Endothelial cell of umbilical vein (primary cell): Measurements from ENCODE around the gene FGF16. TPM values are rescaled to one million over a fixed set of nuclear protein-coding genes. Genes with fewer than 3 reads are reported as not detected.

Experiments used
- BruUV-seq: library from RNA; stranded (reverse); fragments of 400-500 nt; replicated peaks from 2 replicates; lab custom pipeline; 2021; lab: Mats Ljungman, UMichigan
- CTCF ChIA-PET: fragments of 300-600, 350-600 bp; sonication (Branson Sonifier 250); formaldehyde crosslinking; loops from one replicate; lab custom pipeline; 2021; ENCODE audit warnings: antibody characterized with exemption, inconsistent platforms; lab: Charles Lee
- POLR2A ChIA-PET: fragments of 300-600, 350-600 bp; sonication (Branson Sonifier 250); formaldehyde crosslinking; loops from one replicate; lab custom pipeline; 2021; ENCODE audit warnings: antibody characterized with exemption, inconsistent platforms; lab: Charles Lee
- DNase-seq: peaks from one replicate; pipeline ENCODE4 v3.0.0-alpha.2; 2011; ENCODE audit warnings: low read depth, low spot score
- FAIRE-seq: peaks from 2 replicates; lab custom pipeline; 2011; peaks lifted over from hg19 to GRCh38; lab: Jason Lieb, UNC
- H2AFZ ChIP-seq: 2 replicates; pipeline ENCODE4 v1.6.0; 2012; ENCODE audit warnings: low read depth, low read length, control low read depth, inconsistent platforms
- H3K27ac ChIP-seq: 2 replicates; pipeline ENCODE4 v1.5.1; 2011; ENCODE audit warnings: low read depth, mild to moderate bottlenecking, control low read depth, low read length, moderate library complexity; ENCODE audit not compliant: insufficient read depth
- H3K27me3 ChIP-seq, 2 experiments: 2 replicates each; pipeline versions ENCODE4 v1.6.0 to v1.6.1; 2011; ENCODE audit warnings: low read length in 2 of 2, mixed read lengths in 1 of 2; ENCODE audit not compliant: control insufficient read depth in 2 of 2, insufficient read depth in 2 of 2
- H3K36me3 ChIP-seq, 2 experiments: 2 replicates in 1 of 2; 3 replicates in 1 of 2; pipeline ENCODE4 v1.5.1; 2011; ENCODE audit warnings: low read length in 2 of 2, mild to moderate bottlenecking in 1 of 2, moderate library complexity in 1 of 2; ENCODE audit not compliant: control insufficient read depth in 2 of 2, insufficient read depth in 2 of 2; ENCODE audit errors: extremely low read depth in 1 of 2
- H3K4me1 ChIP-seq: 3 replicates; pipeline ENCODE4 v1.5.1; 2011; ENCODE audit warnings: mild to moderate bottlenecking, low read length; ENCODE audit not compliant: control insufficient read depth, insufficient read depth; ENCODE audit errors: extremely low read depth
- H3K4me2 ChIP-seq: 2 replicates; pipeline ENCODE4 v1.6.1; 2011; ENCODE audit warnings: low read length, control low read depth, mixed read lengths; ENCODE audit not compliant: insufficient read depth
- H3K4me3 ChIP-seq, 3 experiments: fragments of 200-600 bp in 1 of 3; sonication (generic), shearing (Covaris generic) in 1 of 3; replicated peaks in 1 of 3; 2 replicates each; pipeline ENCODE4 v1.5.1; 2011 to 2016; ENCODE audit warnings: control low read depth in 3 of 3, low read length in 3 of 3, mild to moderate bottlenecking in 2 of 3, inconsistent platforms in 1 of 3, low read depth in 1 of 3, moderate library complexity in 1 of 3; ENCODE audit not compliant: insufficient read depth in 1 of 3
- H3K79me2 ChIP-seq: 2 replicates; pipeline ENCODE4 v1.6.0; 2012; ENCODE audit warnings: low read length, inconsistent platforms; ENCODE audit not compliant: control insufficient read depth, insufficient read depth
- H3K9ac ChIP-seq: replicated peaks from 2 replicates; pipeline ENCODE3; 2011; ENCODE audit warnings: low read length, control low read depth; ENCODE audit not compliant: insufficient read depth; ENCODE audit errors: extremely low read depth
- H3K9me1 ChIP-seq: replicated peaks from 3 replicates; pipeline ENCODE4 v1.6.0; 2011; ENCODE audit warnings: mild to moderate bottlenecking, low read length; ENCODE audit not compliant: control insufficient read depth, insufficient read depth; ENCODE audit errors: extremely low read depth
- H3K9me3 ChIP-seq: replicated peaks from 2 replicates; pipeline ENCODE4 v1.5.1; 2012; ENCODE audit warnings: low read length, inconsistent platforms; ENCODE audit not compliant: control insufficient read depth, insufficient read depth
- H4K20me1 ChIP-seq: replicated peaks from 2 replicates; pipeline ENCODE3; 2011; ENCODE audit warnings: mild to moderate bottlenecking, low read length; ENCODE audit not compliant: control insufficient read depth, insufficient read depth; ENCODE audit errors: extremely low read depth
- EZH2 ChIP-seq: IDR thresholded peaks from 2 replicates; pipeline ENCODE4 v1.6.1; 2012; ENCODE audit warnings: borderline replicate concordance, low read depth, mild to moderate bottlenecking, moderate library complexity, low read length, inconsistent platforms; ENCODE audit not compliant: severe bottlenecking
- FOS ChIP-seq: IDR thresholded peaks from 2 replicates; pipeline ENCODE4 v1.6.1; 2011; ENCODE audit warnings: mild to moderate bottlenecking, low read length, moderate library complexity, borderline replicate concordance; ENCODE audit not compliant: insufficient read depth
- GATA2 ChIP-seq: IDR thresholded peaks from 2 replicates; pipeline ENCODE4 v1.7.0; 2011; ENCODE audit warnings: low read depth, mild to moderate bottlenecking, moderate library complexity, mixed read lengths, low read length; ENCODE audit not compliant: insufficient read length, insufficient read depth
- JUN ChIP-seq: IDR thresholded peaks from 2 replicates; pipeline ENCODE4 v1.6.1; 2011; ENCODE audit warnings: borderline replicate concordance, low read depth; ENCODE audit not compliant: insufficient read length, insufficient read depth
- MYC ChIP-seq: IDR thresholded peaks from one replicate; pipeline ENCODE4 v1.6.1; 2011; ENCODE audit warnings: mild to moderate bottlenecking, low read depth, low read length
- POLR2A ChIP-seq: IDR thresholded peaks from 2 replicates; pipeline ENCODE4 v1.6.1; 2012; ENCODE audit warnings: low read depth, mild to moderate bottlenecking, control low read depth, low read length
- POLR2AphosphoS5 ChIP-seq: IDR thresholded peaks from 2 replicates; pipeline ENCODE4 v1.6.1; 2012; ENCODE audit warnings: low read depth, mild to moderate bottlenecking, control low read depth, low read length, moderate library complexity; ENCODE audit not compliant: insufficient read depth
- dilution Hi-C: fragments of 300-500 bp; cut with MboI; formaldehyde crosslinking; loops from one replicate; pipeline ENCODE4 v1.15.0; 2019; ENCODE audit warnings: low sequenced_read_pairs; ENCODE audit not compliant: extremely low pct_ligation_motif_present
- intact Hi-C: fragments of 100-400 bp; cut with micrococcal nuclease; formaldehyde crosslinking; loops from one replicate; pipeline ENCODE4 v1.10.0; 2022
- polyA plus RNA-seq, 4 experiments: library from polyadenylated mRNA; depleted of rRNA in 3 of 4; stranded (reverse) in 3 of 4; unstranded in 1 of 4; fragments of >200 nt; gene quantifications; 2 replicates each; pipeline versions ENCODE4 v1.2.1 to v1.2.3, GENCODE V29; 2011 to 2012; ENCODE audit warnings: missing spikeins in 1 of 4
- total RNA-seq: library from RNA; stranded (reverse); gene quantifications from 2 replicates; pipeline ENCODE4 v1.2.3, GENCODE V29; 2021
- TF ChIP-seq, protein P1 (sequence below), 2 donors: IDR thresholded peaks; 1 replicate in 1 of 2; 2 replicates in 1 of 2; pipeline ENCODE4 v1.5.1; 2011; ENCODE audit warnings: low read length in 2 of 2, mild to moderate bottlenecking in 2 of 2, moderate library complexity in 2 of 2, control low read depth in 1 of 2, inconsistent platforms in 1 of 2, low read depth in 1 of 2; ENCODE audit not compliant: insufficient read depth in 1 of 2; ENCODE audit errors: extremely low read depth in 1 of 2
- TF ChIP-seq, protein P2 (sequence below): IDR thresholded peaks from 2 replicates; pipeline ENCODE4 v1.6.1; 2011; ENCODE audit not compliant: insufficient read depth, insufficient read length

Gene FGF16
- total and polyA plus RNA-seq, 2 donors (not counting 3 experiments of a cell fraction or from before 2014, with no cell fraction given) = 3.1 to 3.8 TPM

DNA sequence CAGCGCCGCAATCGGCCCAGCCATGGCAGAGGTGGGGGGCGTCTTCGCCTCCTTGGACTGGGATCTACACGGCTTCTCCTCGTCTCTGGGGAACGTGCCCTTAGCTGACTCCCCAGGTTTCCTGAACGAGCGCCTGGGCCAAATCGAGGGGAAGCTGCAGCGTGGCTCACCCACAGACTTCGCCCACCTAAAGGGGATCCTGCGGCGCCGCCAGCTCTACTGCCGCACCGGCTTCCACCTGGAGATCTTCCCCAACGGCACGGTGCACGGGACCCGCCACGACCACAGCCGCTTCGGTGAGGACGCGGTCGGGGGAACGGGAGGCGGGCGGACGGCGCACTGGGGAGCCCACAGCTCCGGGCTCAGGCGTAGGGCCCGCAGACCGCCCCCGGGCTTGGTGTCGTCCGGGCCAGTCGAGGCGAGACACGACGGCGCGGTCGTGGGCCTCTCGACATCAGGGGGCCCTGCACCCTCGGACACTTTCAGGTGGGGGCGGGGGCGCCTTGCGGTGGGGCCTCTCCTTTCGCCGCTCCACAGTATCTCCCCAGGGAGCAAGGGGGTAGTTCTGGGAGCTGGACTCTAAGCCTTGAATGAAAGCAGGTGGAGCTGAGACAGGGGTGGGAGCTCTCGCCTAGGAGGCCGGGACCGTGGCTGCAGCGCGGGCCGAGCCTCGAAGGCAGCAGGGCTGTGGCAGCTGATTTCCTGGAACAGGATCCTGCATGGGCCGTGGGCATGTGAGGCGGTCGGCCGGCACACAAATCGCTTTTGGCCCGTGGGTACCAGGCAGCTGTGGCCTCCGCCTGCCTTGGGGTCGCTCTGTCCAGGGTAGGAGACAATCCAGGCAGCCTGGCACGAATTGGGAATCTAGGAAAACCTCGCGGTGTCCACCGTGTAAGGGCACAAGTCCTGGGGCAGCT lies 722 bp downstream of the FGF16 start:
- Histone ChIP-seq H3K27ac (peak overlapping the region; percentile 62), H3K9me3 (no peaks in the 10 kb centered on the region), H3K4me1 (peaks cover 68% of the 10 kb centered on the region), H3K9me1 (no peaks in the 10 kb centered on the region), H4K20me1 (no peaks in the 10 kb centered on the region), H3K4me3 (peak overlapping the region in 2 of 3 experiments; percentile 8 to 35), H3K36me3 (no peaks in the 10 kb centered on the region), H2AFZ (peak overlapping the region; percentile 60), H3K9ac (peak overlapping the region; percentile 48), H3K79me2 (peaks cover 37% of the 10 kb centered on the region), H3K27me3 (no peaks in the 10 kb centered on the region), H3K4me2 (peak overlapping the region; percentile 68)
- DNase-seq (no peak), FAIRE-seq (no peak)
- dilution Hi-C loops = no loop called here
- intact Hi-C loops = loop anchor here (2.0 kb wide), 1 partner anchor 63 kb away; no protein-coding TSS in a partner anchor
- ChIA-PET CTCF (no interaction called here), POLR2A (interaction anchor here (0.7 kb wide), 1 partner anchor 134 kb away, joined by 3 read pairs; no protein-coding TSS in a partner anchor)
- no peak for TF ChIP-seq POLR2AphosphoS5
- TF ChIP-seq JUN = no peak
- TF ChIP-seq MYC = no peak
- TF ChIP-seq, protein P1, sequence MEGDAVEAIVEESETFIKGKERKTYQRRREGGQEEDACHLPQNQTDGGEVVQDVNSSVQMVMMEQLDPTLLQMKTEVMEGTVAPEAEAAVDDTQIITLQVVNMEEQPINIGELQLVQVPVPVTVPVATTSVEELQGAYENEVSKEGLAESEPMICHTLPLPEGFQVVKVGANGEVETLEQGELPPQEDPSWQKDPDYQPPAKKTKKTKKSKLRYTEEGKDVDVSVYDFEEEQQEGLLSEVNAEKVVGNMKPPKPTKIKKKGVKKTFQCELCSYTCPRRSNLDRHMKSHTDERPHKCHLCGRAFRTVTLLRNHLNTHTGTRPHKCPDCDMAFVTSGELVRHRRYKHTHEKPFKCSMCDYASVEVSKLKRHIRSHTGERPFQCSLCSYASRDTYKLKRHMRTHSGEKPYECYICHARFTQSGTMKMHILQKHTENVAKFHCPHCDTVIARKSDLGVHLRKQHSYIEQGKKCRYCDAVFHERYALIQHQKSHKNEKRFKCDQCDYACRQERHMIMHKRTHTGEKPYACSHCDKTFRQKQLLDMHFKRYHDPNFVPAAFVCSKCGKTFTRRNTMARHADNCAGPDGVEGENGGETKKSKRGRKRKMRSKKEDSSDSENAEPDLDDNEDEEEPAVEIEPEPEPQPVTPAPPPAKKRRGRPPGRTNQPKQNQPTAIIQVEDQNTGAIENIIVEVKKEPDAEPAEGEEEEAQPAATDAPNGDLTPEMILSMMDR (IDR thresholded peaks at IDR 0.05; ENCODE audit: extremely low read depth in 1 of 2, insufficient read depth in 1 of 2, low read depth in 1 of 2, low read length in 2 of 2) = no peak
- no peak for TF ChIP-seq FOS
- no peak for TF ChIP-seq EZH2
- TF ChIP-seq POLR2A = no peak
- no peak for TF ChIP-seq GATA2
- TF ChIP-seq, protein P2, sequence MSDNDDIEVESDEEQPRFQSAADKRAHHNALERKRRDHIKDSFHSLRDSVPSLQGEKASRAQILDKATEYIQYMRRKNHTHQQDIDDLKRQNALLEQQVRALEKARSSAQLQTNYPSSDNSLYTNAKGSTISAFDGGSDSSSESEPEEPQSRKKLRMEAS = no peak
- BruUV-seq = no TSS peak
